ENCODE data around the gene SLC9A8. TPM values are rescaled to one million over a fixed set of nuclear protein-coding genes. Genes with fewer than 3 reads are reported as not detected.
"Not testable (repeated sequence)": the region's sequence is repeated elsewhere in the genome, so short reads cannot be mapped to it uniquely, and the experiment has no call there.

The SLC9A8 gene
- total and polyA plus RNA-seq, 2 donors (not counting 1 experiment from before 2014, with no cell fraction given), result 17.8 to 29.7 TPM

DNA sequence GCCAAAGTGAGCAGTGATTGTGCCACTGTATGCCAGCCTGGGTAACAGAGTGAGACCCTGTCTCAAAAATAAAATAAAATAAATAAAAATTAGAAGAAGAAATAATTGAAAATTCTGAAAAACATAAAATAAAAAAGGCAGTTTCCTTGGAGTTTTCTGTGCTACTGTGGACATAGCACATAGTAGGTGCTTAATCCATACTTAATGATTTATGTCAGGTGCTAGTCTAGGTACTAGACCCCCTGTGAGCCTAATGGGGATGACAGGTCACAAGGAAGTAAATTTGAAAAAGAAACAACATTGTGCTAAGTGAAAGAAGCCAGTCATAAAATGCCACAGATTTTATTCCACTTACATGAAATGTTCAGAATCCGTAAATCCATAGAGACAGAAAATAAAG lies 9.2 kb upstream of the SLC9A8 start:
- Mint-ChIP-seq H3K4me1 (peaks cover 49% of the 10 kb centered on the region), H3K27me3 (peaks cover 4% of the 10 kb centered on the region), H3K27ac (peak overlapping the region; percentile 67), H3K4me3 (peak overlapping the region; percentile 55), H3K9me3 (ENCODE audit: insufficient read depth) (peaks cover 1% of the 10 kb centered on the region)
- Histone ChIP-seq H2AFZ (ENCODE audit: insufficient read depth, low read depth, low read length, poor library complexity, severe bottlenecking) (no peak overlapping the region), H3K79me2 (ENCODE audit: control insufficient read depth, insufficient read depth, low read length) (no peaks in the 10 kb centered on the region), H3K27ac (ENCODE audit: low read length in 2 of 2) (no peak overlapping the region), H3K36me3 (replicated peaks in 1 of 2; ENCODE audit: control extremely low read depth in 1 of 2, control insufficient read depth in 1 of 2, extremely low read depth in 1 of 2, insufficient read depth in 2 of 2, low read length in 1 of 2) (no peaks in the 10 kb centered on the region), H3K4me2 (replicated peaks; ENCODE audit: low read depth, low read length, poor library complexity, severe bottlenecking) (no peak overlapping the region), H3K27me3 (replicated peaks in 1 of 4; ENCODE audit: control extremely low read depth in 1 of 4, control insufficient read depth in 3 of 4, insufficient read depth in 4 of 4, low read length in 3 of 4) (peaks cover 0 to 6% (median 3%) of the 10 kb centered on the region in 4 experiments), H3K9ac (ENCODE audit: low read length) (no peak overlapping the region), H4K20me1 (ENCODE audit: control insufficient read depth, insufficient read depth, low read length, poor library complexity, severe bottlenecking) (no peaks in the 10 kb centered on the region), H3K4me1 (ENCODE audit: control insufficient read depth in 2 of 2, insufficient read depth in 2 of 2, low read length in 2 of 2) (peaks cover 36 to 47% of the 10 kb centered on the region in 2 donors), H3K9me3 (ENCODE audit: control extremely low read depth in 1 of 3, control insufficient read depth in 2 of 3, insufficient read depth in 1 of 3, low read length in 2 of 3) (peaks cover 0 to 5% (median 0%) of the 10 kb centered on the region in 3 donors), H3K4me3 (ENCODE audit: control extremely low read depth in 1 of 5, extremely low read depth in 1 of 5, insufficient read depth in 1 of 5, low read depth in 2 of 5, low read length in 4 of 5) (no peak overlapping the region)
- DNase-seq (no peak), ATAC-seq (ENCODE audit: low read depth) (no peak)
- CTCF ChIA-PET, result interaction anchor here (1.0 kb wide), 1 partner anchor 23 kb away, joined by 3 read pairs; no protein-coding TSS in a partner anchor
- POLR2A ChIA-PET, result no interaction called here
- intact Hi-C loops (cut with micrococcal nuclease), result loop anchor here (2.0 to 10.0 kb wide), 4 partner anchors 91 to 979 kb away; partner anchors contain the start of genes B4GALT5 and PREX1
- no peak for TF ChIP-seq EZH2 (IDR thresholded peaks at IDR 0.05; ENCODE audit: borderline replicate concordance, insufficient read depth, low read depth, low read length, poor library complexity, severe bottlenecking)
- TF ChIP-seq, protein P1, sequence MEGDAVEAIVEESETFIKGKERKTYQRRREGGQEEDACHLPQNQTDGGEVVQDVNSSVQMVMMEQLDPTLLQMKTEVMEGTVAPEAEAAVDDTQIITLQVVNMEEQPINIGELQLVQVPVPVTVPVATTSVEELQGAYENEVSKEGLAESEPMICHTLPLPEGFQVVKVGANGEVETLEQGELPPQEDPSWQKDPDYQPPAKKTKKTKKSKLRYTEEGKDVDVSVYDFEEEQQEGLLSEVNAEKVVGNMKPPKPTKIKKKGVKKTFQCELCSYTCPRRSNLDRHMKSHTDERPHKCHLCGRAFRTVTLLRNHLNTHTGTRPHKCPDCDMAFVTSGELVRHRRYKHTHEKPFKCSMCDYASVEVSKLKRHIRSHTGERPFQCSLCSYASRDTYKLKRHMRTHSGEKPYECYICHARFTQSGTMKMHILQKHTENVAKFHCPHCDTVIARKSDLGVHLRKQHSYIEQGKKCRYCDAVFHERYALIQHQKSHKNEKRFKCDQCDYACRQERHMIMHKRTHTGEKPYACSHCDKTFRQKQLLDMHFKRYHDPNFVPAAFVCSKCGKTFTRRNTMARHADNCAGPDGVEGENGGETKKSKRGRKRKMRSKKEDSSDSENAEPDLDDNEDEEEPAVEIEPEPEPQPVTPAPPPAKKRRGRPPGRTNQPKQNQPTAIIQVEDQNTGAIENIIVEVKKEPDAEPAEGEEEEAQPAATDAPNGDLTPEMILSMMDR (IDR thresholded peaks at IDR 0.05), result no peak
- WGBS (ENCODE audit: insufficient coverage), result no CpG with 5 or more reads among the region's 1 CpG

DNA sequence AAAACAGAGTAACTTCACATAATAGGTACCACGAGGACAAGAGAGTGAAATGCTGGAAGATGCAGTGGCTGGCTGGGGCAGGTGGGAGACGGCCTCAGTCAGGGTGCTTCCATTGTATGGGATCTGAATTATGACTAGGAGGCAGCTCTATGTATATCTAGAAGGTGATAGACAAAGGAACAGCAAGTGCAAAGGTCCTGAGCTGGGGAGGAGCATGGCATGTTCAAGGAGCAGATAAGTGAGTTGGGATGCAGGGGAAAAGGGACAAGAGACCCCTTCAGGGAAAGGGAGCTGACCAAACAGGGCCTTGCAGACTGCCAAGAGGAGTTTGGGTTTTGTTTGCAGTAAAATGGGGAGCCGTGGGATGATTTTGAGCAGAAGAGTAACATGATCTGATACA lies 8.3 kb upstream of the SLC9A8 start:
- intact Hi-C loops (cut with micrococcal nuclease), result loop anchor here (5.0 to 10.0 kb wide), 3 partner anchors 182 to 980 kb away; partner anchors contain the start of gene PREX1
- Mint-ChIP-seq H3K9me3 (ENCODE audit: insufficient read depth) (peaks cover 1% of the 10 kb centered on the region), H3K27me3 (no peaks in the 10 kb centered on the region), H3K4me3 (no peak overlapping the region), H3K27ac (no peak overlapping the region), H3K4me1 (peaks cover 55% of the 10 kb centered on the region)
- Histone ChIP-seq H3K4me1 (ENCODE audit: control insufficient read depth in 2 of 2, insufficient read depth in 2 of 2, low read length in 2 of 2) (peaks cover 45 to 51% of the 10 kb centered on the region in 2 donors), H3K27ac (ENCODE audit: low read length in 2 of 2) (no peak overlapping the region), H3K79me2 (ENCODE audit: control insufficient read depth, insufficient read depth, low read length) (no peaks in the 10 kb centered on the region), H2AFZ (ENCODE audit: insufficient read depth, low read depth, low read length, poor library complexity, severe bottlenecking) (no peak overlapping the region), H4K20me1 (ENCODE audit: control insufficient read depth, insufficient read depth, low read length, poor library complexity, severe bottlenecking) (no peaks in the 10 kb centered on the region), H3K4me3 (ENCODE audit: control extremely low read depth in 1 of 5, extremely low read depth in 1 of 5, insufficient read depth in 1 of 5, low read depth in 2 of 5, low read length in 4 of 5) (no peak overlapping the region), H3K36me3 (replicated peaks in 1 of 2; ENCODE audit: control extremely low read depth in 1 of 2, control insufficient read depth in 1 of 2, extremely low read depth in 1 of 2, insufficient read depth in 2 of 2, low read length in 1 of 2) (no peaks in the 10 kb centered on the region), H3K9me3 (ENCODE audit: control extremely low read depth in 1 of 3, control insufficient read depth in 2 of 3, insufficient read depth in 1 of 3, low read length in 2 of 3) (peaks cover 0 to 5% (median 0%) of the 10 kb centered on the region in 3 donors), H3K4me2 (replicated peaks; ENCODE audit: low read depth, low read length, poor library complexity, severe bottlenecking) (no peak overlapping the region), H3K9ac (ENCODE audit: low read length) (no peak overlapping the region), H3K27me3 (replicated peaks in 1 of 4; ENCODE audit: control extremely low read depth in 1 of 4, control insufficient read depth in 3 of 4, insufficient read depth in 4 of 4, low read length in 3 of 4) (peaks cover 0 to 3% (median 0%) of the 10 kb centered on the region in 4 experiments)
- ChIA-PET POLR2A (interaction anchor here (0.5 kb wide), 2 partner anchors 8 kb away, joined by 4 to 6 read pairs; partner anchors contain the start of gene SLC9A8), CTCF (interaction anchor here (0.6 kb wide), 1 partner anchor 878 kb away, joined by 3 read pairs; no protein-coding TSS in a partner anchor)
- TF ChIP-seq, protein P1 (IDR thresholded peaks at IDR 0.05), result no peak
- TF ChIP-seq EZH2 (IDR thresholded peaks at IDR 0.05; ENCODE audit: borderline replicate concordance, insufficient read depth, low read depth, low read length, poor library complexity, severe bottlenecking), result no peak
- ATAC-seq (ENCODE audit: low read depth) (no peak), DNase-seq (no peak)
- WGBS (ENCODE audit: insufficient coverage), result 100% methylated on average over 3 of the region's 3 CpGs

DNA sequence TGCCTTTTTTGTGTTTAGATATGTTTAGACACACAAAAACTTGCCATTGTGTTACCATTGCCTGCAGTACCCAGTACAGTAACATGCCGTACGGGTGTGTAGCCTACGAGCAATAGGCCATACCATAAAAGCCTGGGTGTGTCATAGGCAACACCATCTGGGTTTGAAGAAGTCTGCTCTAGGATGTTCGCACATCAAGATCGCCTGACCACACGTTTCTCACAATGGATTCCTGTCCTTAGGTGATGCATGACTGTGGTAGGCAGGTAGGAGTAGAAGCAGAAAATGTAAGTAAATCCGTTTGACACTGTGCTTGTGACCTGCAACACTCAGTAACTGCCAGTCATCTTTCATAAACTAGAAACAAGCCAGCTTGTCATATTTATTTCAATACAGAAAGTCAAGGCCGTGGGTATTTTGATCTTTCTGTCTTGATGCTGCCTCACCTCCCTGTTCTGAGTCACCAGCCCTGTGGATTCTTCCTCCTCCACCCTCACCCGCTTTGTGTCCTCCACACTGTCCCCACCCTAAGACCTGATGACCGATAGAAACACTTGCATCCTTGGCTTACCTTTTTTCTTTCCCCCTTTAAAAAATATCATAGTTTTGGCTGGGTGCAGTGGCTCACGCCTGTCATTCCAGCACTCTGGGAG lies 7.3 kb upstream of the SLC9A8 start:
- POLR2A ChIA-PET; H4K20me1 ChIP-seq (ENCODE audit: control insufficient read depth, insufficient read depth, low read length, poor library complexity, severe bottlenecking); H3K27me3 Mint-ChIP-seq; H3K27ac ChIP-seq (ENCODE audit: low read length in 2 of 2); ATAC-seq (ENCODE audit: low read depth); H3K79me2 ChIP-seq (ENCODE audit: control insufficient read depth, insufficient read depth, low read length); H3K9ac ChIP-seq (ENCODE audit: low read length); H3K36me3 ChIP-seq (replicated peaks in 1 of 2; ENCODE audit: control extremely low read depth in 1 of 2, control insufficient read depth in 1 of 2, extremely low read depth in 1 of 2, insufficient read depth in 2 of 2, low read length in 1 of 2); H3K4me2 ChIP-seq (replicated peaks; ENCODE audit: low read depth, low read length, poor library complexity, severe bottlenecking); H3K4me3 Mint-ChIP-seq; H3K9me3 ChIP-seq (ENCODE audit: control extremely low read depth in 1 of 3, control insufficient read depth in 2 of 3, insufficient read depth in 1 of 3, low read length in 2 of 3); CTCF ChIA-PET; H2AFZ ChIP-seq (ENCODE audit: insufficient read depth, low read depth, low read length, poor library complexity, severe bottlenecking); H3K4me3 ChIP-seq (ENCODE audit: control extremely low read depth in 1 of 5, extremely low read depth in 1 of 5, insufficient read depth in 1 of 5, low read depth in 2 of 5, low read length in 4 of 5); H3K9me3 Mint-ChIP-seq (ENCODE audit: insufficient read depth); H3K27me3 ChIP-seq (replicated peaks in 1 of 4; ENCODE audit: control extremely low read depth in 1 of 4, control insufficient read depth in 3 of 4, insufficient read depth in 4 of 4, low read length in 3 of 4): not testable (repeated sequence)
- peak overlapping the region; percentile 20 for H3K27ac Mint-ChIP-seq
- peaks cover 36 to 41% of the 10 kb centered on the region in 2 donors for H3K4me1 ChIP-seq (ENCODE audit: control insufficient read depth in 2 of 2, insufficient read depth in 2 of 2, low read length in 2 of 2)
- peaks cover 48% of the 10 kb centered on the region for H3K4me1 Mint-ChIP-seq
- intact Hi-C loops (cut with micrococcal nuclease), result loop anchor here (10.0 kb wide), 2 partner anchors 539 to 981 kb away; partner anchors contain the start of gene PREX1
- 92% methylated on average over 3 of the region's 11 CpGs for WGBS (ENCODE audit: insufficient coverage)
- peak; percentile 31 for DNase-seq

All from B cell (primary cell).